ENCODE data around the gene TOMM70.

- TF ChIP-seq, protein P1, sequence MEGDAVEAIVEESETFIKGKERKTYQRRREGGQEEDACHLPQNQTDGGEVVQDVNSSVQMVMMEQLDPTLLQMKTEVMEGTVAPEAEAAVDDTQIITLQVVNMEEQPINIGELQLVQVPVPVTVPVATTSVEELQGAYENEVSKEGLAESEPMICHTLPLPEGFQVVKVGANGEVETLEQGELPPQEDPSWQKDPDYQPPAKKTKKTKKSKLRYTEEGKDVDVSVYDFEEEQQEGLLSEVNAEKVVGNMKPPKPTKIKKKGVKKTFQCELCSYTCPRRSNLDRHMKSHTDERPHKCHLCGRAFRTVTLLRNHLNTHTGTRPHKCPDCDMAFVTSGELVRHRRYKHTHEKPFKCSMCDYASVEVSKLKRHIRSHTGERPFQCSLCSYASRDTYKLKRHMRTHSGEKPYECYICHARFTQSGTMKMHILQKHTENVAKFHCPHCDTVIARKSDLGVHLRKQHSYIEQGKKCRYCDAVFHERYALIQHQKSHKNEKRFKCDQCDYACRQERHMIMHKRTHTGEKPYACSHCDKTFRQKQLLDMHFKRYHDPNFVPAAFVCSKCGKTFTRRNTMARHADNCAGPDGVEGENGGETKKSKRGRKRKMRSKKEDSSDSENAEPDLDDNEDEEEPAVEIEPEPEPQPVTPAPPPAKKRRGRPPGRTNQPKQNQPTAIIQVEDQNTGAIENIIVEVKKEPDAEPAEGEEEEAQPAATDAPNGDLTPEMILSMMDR (conservative IDR thresholded peaks at IDR 0.05; ENCODE audit: low read length), result no peak
- no peak for TF ChIP-seq EZH2phosphoT487 (IDR thresholded peaks at IDR 0.05; ENCODE audit: borderline replicate concordance, low read depth, low read length)
Measured at GRCh38 chr3:100334488-100335351, 66.2 kb downstream of the TOMM70 start, which contains the start of gene NIT2.

Data from OCI-LY7 (cell line).